Liver (tissue), 9 donors: ENCODE measurements around the gene PAMR1. TPM values are rescaled to one million over a fixed set of nuclear protein-coding genes. Genes with fewer than 3 reads are reported as not detected.

Experiments used
- DNase-seq: peaks from one replicate; pipeline ENCODE4 v3.0.0-alpha.2; 2017; ENCODE audit warnings: low spot score
- H3K27ac ChIP-seq, 2 donors: one replicate each; pipeline ENCODE4 v1.7.0; 2013; ENCODE audit warnings: inconsistent platforms in 2 of 2, low read length in 2 of 2, control low read depth in 1 of 2, low read depth in 1 of 2, mild to moderate bottlenecking in 1 of 2
- H3K27me3 ChIP-seq, 4 donors: one replicate each; pipeline versions ENCODE4 v1.6.1 to v1.7.0; 2013; ENCODE audit warnings: low read length in 3 of 4, inconsistent platforms in 1 of 4, mild to moderate bottlenecking in 1 of 4, moderate library complexity in 1 of 4; ENCODE audit not compliant: control insufficient read depth in 4 of 4, insufficient read depth in 4 of 4
- H3K36me3 ChIP-seq, 4 donors: one replicate each; pipeline versions ENCODE4 v1.6.1 to v1.7.0; 2013; ENCODE audit warnings: low read length in 3 of 4, mild to moderate bottlenecking in 3 of 4, low read depth in 1 of 4, moderate library complexity in 1 of 4; ENCODE audit not compliant: control insufficient read depth in 4 of 4, insufficient read depth in 3 of 4
- H3K4me1 ChIP-seq, 4 donors: one replicate each; pipeline versions ENCODE4 v1.6.1 to v1.7.0; 2013; ENCODE audit warnings: low read length in 3 of 4, mild to moderate bottlenecking in 3 of 4, moderate library complexity in 1 of 4; ENCODE audit not compliant: control insufficient read depth in 4 of 4, insufficient read depth in 4 of 4
- H3K4me3 ChIP-seq, 3 donors: one replicate each; pipeline versions ENCODE4 v1.6.1 to v1.7.0; 2013; ENCODE audit warnings: low read length in 3 of 3, control low read depth in 1 of 3, low read depth in 1 of 3, mild to moderate bottlenecking in 1 of 3
- H3K9ac ChIP-seq, 2 donors: one replicate each; pipeline ENCODE4 v1.7.0; 2013; ENCODE audit warnings: low read length in 2 of 2, mild to moderate bottlenecking in 2 of 2, moderate library complexity in 2 of 2, control low read depth in 1 of 2, low read depth in 1 of 2
- H3K9me3 ChIP-seq, 4 donors: one replicate each; pipeline versions ENCODE4 v1.6.1 to v1.7.0; 2013; ENCODE audit warnings: low read length in 3 of 4; ENCODE audit not compliant: control insufficient read depth in 4 of 4
- ATF3 ChIP-seq: IDR thresholded peaks from 2 replicates; pipeline ENCODE4 v1.6.1; 2016; ENCODE audit warnings: antibody characterized with exemption
- CTCF ChIP-seq: fragments of 150-350 bp; IDR thresholded peaks from 2 replicates; pipeline ENCODE4 v1.5.1; 2017; ENCODE audit warnings: improper control_type of control experiment, low read depth, low read length; ENCODE audit not compliant: missing input control
- FOXA1 ChIP-seq: IDR thresholded peaks from 2 replicates; pipeline ENCODE4 v1.6.1; 2016; ENCODE audit warnings: antibody characterized with exemption
- FOXA2 ChIP-seq: IDR thresholded peaks from 2 replicates; pipeline ENCODE4 v1.6.1; 2016; ENCODE audit warnings: antibody characterized with exemption
- GABPA ChIP-seq, 2 donors: IDR thresholded peaks in 1 of 2; conservative IDR thresholded peaks in 1 of 2; 2 replicates each; pipeline ENCODE4 v1.6.1; 2016; ENCODE audit warnings: antibody characterized with exemption in 2 of 2, mild to moderate bottlenecking in 1 of 2, moderate library complexity in 1 of 2
- HNF4A ChIP-seq, 2 donors: conservative IDR thresholded peaks; 2 replicates each; pipeline ENCODE4 v1.6.1; 2016; ENCODE audit warnings: antibody characterized with exemption in 2 of 2, mild to moderate bottlenecking in 2 of 2
- HNF4G ChIP-seq: IDR thresholded peaks from 2 replicates; pipeline ENCODE4 v1.6.1; 2016; ENCODE audit warnings: antibody characterized with exemption
- JUND ChIP-seq, 2 donors: IDR thresholded peaks; 2 replicates each; pipeline ENCODE4 v1.6.1; 2016; ENCODE audit warnings: antibody characterized with exemption in 2 of 2
- MAX ChIP-seq: IDR thresholded peaks from 2 replicates; pipeline ENCODE4 v1.6.1; 2016; ENCODE audit warnings: antibody characterized with exemption
- RAD21 ChIP-seq, 2 donors: IDR thresholded peaks; 2 replicates each; pipeline ENCODE4 v1.6.1; 2016; ENCODE audit warnings: antibody characterized with exemption in 2 of 2, mild to moderate bottlenecking in 2 of 2
- REST ChIP-seq: IDR thresholded peaks from 2 replicates; pipeline ENCODE4 v1.6.1; 2016; ENCODE audit warnings: antibody characterized with exemption, mild to moderate bottlenecking
- RXRA ChIP-seq, 2 donors: IDR thresholded peaks; 2 replicates each; pipeline ENCODE4 v1.6.1; 2017 to 2018; ENCODE audit warnings: antibody characterized with exemption in 2 of 2, mild to moderate bottlenecking in 1 of 2
- SP1 ChIP-seq: IDR thresholded peaks from 2 replicates; pipeline ENCODE4 v1.6.1; 2018; ENCODE audit warnings: antibody characterized with exemption, mild to moderate bottlenecking
- TAF1 ChIP-seq: conservative IDR thresholded peaks from 2 replicates; pipeline ENCODE4 v1.6.1; 2016; ENCODE audit warnings: antibody characterized with exemption, mild to moderate bottlenecking
- YY1 ChIP-seq: IDR thresholded peaks from 2 replicates; pipeline ENCODE4 v1.6.1; 2016; ENCODE audit warnings: antibody characterized with exemption, mild to moderate bottlenecking
- ZBTB33 ChIP-seq: IDR thresholded peaks from 2 replicates; pipeline ENCODE4 v1.6.1; 2016; ENCODE audit warnings: antibody characterized with exemption
- WGBS: extraction: QIAGEN DNeasy Blood & Tissue Kit; methylation state at CpG from one replicate; pipeline ENCODE4 v1.1.7; 2013; 5-methylcytosine and 5-hydroxymethylcytosine counted together
- polyA plus RNA-seq, 2 donors: library from polyadenylated mRNA; stranded (reverse) in 1 of 2; unstranded in 1 of 2; fragments of 200-250 nt in 1 of 2; fragments of >200 nt in 1 of 2; fragmentation: Nextera tagmentation in 1 of 2; extraction: Ambion mirVana in 1 of 2; gene quantifications; one replicate each; pipeline versions ENCODE4 v1.2.1 to v1.2.3, GENCODE V29; 2013 to 2015
- total RNA-seq, 2 donors: library from RNA; depleted of rRNA; stranded (reverse); fragments of >200 nt; gene quantifications; one replicate each; pipeline ENCODE4 v1.2.3, GENCODE V29; 2014
- donor health status: healthy.
- donor health status: healthy.
- donor health status: healthy.
- donor health status: healthy.
- donor health status: healthy.

PAMR1 gene
- total and polyA plus RNA-seq, 4 donors: 2.0 to 5.0 (median 2.8) TPM

- no peak for TF ChIP-seq SP1
- no peak for TF ChIP-seq MAX
Measured at GRCh38 chr11:35484435-35484834, 41.0 kb downstream of the PAMR1 start (continued).

GRCh38 chr11:35483131-35483820, 42.1 kb downstream of the PAMR1 start:
- Histone ChIP-seq H3K36me3 (no peaks in the 10 kb centered on the region), H3K27me3 (peaks cover 0 to 4% (median 0%) of the 10 kb centered on the region in 4 donors), H3K9ac (no peak overlapping the region), H3K4me1 (peaks cover 0 to 5% (median 1%) of the 10 kb centered on the region in 4 donors), H3K4me3 (no peak overlapping the region), H3K27ac (no peak overlapping the region), H3K9me3 (peaks cover 0 to 6% (median 2%) of the 10 kb centered on the region in 4 donors)
- no peak for DNase-seq
- 89% methylated on average over 3 of the region's 3 CpGs for WGBS
- TF ChIP-seq CTCF (no peak), FOXA1 (no peak), YY1 (no peak), JUND (IDR thresholded peaks at IDR 0.05) (no peak), HNF4A (conservative IDR thresholded peaks at IDR 0.05) (no peak), FOXA2 (no peak), MAX (no peak), GABPA (IDR thresholded peaks at IDR 0.05 in 1 of 2, conservative IDR thresholded peaks at IDR 0.05 in 1 of 2) (no peak), TAF1 (no peak), RAD21 (IDR thresholded peaks at IDR 0.05) (no peak), SP1 (no peak), RXRA (IDR thresholded peaks at IDR 0.05) (no peak), HNF4G (no peak), ZBTB33 (no peak), ATF3 (no peak)

- H3K4me3 ChIP-seq: no peak overlapping the region
- no peak for DNase-seq
- no peak overlapping the region for H3K9ac ChIP-seq
- peaks cover 0 to 6% (median 2%) of the 10 kb centered on the region in 4 donors for H3K9me3 ChIP-seq
- peaks cover 0 to 2% (median 0%) of the 10 kb centered on the region in 4 donors for H3K4me1 ChIP-seq
- H3K36me3 ChIP-seq: no peaks in the 10 kb centered on the region
- peaks cover 0 to 3% (median 0%) of the 10 kb centered on the region in 4 donors for H3K27me3 ChIP-seq
- WGBS: 90% methylated on average over 5 of the region's 5 CpGs
- no peak overlapping the region for H3K27ac ChIP-seq
- TF ChIP-seq FOXA1 (no peak), ZBTB33 (no peak), SP1 (no peak), RXRA (IDR thresholded peaks at IDR 0.05) (no peak), FOXA2 (no peak), REST (no peak), YY1 (no peak), TAF1 (no peak), CTCF (no peak)
Measured at GRCh38 chr11:35479731-35480130, 45.7 kb downstream of the PAMR1 start.
